Measurements from ENCODE around the gene MAU2.

GRCh38 chr19:19274146-19274545, 46.5 kb upstream of the MAU2 start:
- TF ChIP-seq, protein P1, sequence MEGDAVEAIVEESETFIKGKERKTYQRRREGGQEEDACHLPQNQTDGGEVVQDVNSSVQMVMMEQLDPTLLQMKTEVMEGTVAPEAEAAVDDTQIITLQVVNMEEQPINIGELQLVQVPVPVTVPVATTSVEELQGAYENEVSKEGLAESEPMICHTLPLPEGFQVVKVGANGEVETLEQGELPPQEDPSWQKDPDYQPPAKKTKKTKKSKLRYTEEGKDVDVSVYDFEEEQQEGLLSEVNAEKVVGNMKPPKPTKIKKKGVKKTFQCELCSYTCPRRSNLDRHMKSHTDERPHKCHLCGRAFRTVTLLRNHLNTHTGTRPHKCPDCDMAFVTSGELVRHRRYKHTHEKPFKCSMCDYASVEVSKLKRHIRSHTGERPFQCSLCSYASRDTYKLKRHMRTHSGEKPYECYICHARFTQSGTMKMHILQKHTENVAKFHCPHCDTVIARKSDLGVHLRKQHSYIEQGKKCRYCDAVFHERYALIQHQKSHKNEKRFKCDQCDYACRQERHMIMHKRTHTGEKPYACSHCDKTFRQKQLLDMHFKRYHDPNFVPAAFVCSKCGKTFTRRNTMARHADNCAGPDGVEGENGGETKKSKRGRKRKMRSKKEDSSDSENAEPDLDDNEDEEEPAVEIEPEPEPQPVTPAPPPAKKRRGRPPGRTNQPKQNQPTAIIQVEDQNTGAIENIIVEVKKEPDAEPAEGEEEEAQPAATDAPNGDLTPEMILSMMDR (IDR thresholded peaks at IDR 0.05) = no peak
- no peak for TF ChIP-seq POLR2A (IDR thresholded peaks at IDR 0.05)

Measured in testis (tissue), 2 donors.